ENCODE data around the gene CPXM2.
"Not testable (repeated sequence)": the region's sequence is repeated elsewhere in the genome, so short reads cannot be mapped to it uniquely, and the experiment has no call there.

Gene CPXM2

DNA sequence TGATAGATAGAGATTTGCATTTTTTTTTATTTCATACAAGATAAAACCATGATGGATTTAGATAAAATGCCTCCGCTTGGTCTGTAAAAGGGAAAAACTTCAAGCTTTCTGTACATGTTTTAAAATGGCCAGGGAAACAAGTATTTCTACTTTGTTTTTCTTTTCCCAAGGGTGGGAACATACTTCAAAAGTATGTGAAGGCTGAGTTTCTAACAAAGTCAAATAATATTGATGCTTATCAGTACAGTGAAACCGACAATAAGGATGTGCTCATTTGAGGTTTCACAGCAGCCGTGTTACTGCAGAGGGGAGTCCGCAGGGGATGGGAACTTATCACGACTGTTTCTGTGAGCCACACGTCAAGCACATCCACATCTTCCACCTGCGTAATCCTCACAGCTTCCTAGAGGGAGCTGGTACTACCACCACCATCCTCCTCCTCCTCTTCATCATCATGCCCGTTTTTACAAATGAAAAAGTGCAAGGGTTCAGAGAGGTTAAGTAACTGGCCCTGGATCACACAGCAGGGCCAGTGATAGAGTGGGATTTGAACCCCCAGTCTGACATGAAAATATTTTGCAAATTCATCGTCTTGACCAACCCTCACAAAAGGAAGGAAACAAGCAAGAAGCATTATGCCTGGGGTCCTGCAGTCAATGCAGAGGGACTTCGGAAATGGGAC is 131.1 kb downstream of the CPXM2 start:
- peak; percentile 6 for DNase-seq (ENCODE audit: low read depth, low spot score)
- H3K4me3 ChIP-seq (ENCODE audit: low read length): no peak overlapping the region

DNA sequence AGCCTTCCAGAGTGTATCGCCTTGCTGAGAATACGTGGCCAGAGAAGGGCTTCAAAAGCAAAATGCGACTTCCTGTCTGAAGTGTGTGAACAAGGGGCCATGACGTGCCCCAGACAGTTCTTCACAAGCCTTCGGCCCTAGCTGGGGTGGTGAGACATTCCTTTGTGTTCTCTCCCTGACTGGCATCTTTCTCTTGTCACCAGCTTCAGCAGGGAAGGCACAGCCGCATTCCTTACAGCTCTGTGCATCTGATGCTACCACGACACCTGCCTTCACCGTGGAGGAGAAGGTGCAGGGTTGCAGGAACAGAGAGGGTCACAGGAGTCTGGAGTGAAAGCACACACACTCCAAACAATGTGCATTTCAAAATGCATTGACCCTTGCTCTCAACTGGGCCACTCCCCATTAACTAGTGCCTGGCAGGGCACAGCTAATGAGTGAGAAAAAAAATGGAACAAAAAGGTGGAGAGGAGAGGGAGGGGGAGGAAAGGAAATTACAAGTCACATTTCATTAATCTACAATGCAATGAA is 132.0 kb downstream of the CPXM2 start:
- no peak overlapping the region for H3K4me3 ChIP-seq (ENCODE audit: low read length)
- no peak for DNase-seq (ENCODE audit: low read depth, low spot score)

DNA sequence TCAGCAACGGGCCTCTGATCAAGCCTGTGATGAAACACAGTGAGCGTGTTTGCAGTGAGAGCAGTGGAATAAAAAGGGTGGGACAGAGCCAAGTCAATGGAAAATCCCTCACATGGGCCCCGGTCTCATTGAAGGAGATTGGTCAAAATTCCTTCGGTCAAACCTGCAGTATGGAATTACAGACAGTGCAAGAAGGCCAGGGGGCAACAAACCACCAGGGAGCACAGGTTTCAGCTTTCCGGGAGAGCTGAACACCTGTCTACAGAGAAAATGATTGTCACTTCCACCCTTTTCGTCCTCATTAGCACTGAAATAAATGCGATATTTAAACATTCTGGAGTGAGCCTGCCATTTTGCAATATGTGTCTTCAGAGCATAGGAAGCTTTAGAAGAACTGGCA is 132.6 kb downstream of the CPXM2 start:
- no peak for DNase-seq (ENCODE audit: low read depth, low spot score)
- no peak overlapping the region for H3K4me3 ChIP-seq (ENCODE audit: low read length)

DNA sequence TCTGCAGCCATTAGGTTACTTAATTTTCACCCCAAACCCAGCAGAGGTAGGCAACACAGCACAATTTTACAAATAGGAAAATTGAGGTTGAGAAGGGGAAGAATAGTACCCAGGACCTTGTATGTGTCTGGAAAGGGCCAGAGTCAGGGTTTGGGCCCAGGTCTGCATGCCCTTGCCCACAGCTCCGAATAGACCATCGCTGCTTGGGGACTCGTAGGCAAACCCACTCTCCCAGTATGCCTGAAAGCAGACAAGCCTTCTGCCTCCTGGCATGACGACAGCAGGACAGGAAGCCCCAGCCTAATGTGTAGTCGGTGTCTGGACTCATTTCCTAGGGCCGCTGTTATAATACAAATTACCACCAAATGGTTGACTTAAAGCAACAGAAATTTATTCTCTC is 133.8 kb downstream of the CPXM2 start:
- no peak for DNase-seq (ENCODE audit: low read depth, low spot score)
- no peak overlapping the region for H3K4me3 ChIP-seq (ENCODE audit: low read length)

DNA sequence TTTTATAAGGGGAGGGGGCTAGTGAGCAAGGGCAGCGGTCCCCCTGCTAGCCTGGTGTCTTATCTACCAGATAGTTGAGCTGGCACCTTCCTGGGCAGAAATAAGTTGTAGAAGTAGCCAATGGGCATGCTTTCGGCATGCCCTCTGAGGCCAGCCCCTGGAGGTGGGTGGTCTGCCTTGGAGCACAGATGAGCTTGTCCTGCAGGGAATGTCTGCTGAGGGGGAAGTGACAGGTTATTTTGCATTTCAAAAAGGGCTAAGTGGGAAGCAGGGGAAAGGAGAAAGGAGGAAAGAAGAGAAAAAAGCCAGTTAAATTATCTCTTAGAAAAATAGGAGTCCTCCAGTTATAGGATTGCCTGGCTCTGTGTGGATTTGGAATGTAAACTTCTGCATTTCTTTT is 136.5 kb downstream of the CPXM2 start:
- DNase-seq (ENCODE audit: low read depth, low spot score): no peak
- H3K4me3 ChIP-seq (ENCODE audit: low read length): no peak overlapping the region

DNA sequence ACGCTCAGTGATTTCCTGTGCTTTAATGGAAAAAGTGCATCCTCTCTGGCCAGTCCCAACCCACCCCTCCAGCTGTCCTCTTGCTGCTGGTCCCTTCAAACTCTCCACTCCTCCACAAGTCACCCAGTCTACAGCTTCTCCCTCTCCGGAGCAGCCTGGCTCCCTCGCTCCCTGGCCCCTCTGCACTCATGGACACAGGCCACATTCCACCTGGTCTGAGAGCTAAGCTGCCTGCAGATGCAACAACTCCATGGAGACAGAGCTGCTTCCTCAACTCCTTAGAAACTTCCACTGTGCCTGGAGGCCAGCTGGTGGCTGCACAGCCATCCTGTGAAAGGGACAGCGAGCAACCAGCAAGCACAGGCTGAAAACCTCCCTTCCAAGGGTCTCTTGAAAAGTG is 137.5 kb downstream of the CPXM2 start:
- no peak overlapping the region for H3K4me3 ChIP-seq (ENCODE audit: low read length)
- DNase-seq (ENCODE audit: low read depth, low spot score): no peak

DNA sequence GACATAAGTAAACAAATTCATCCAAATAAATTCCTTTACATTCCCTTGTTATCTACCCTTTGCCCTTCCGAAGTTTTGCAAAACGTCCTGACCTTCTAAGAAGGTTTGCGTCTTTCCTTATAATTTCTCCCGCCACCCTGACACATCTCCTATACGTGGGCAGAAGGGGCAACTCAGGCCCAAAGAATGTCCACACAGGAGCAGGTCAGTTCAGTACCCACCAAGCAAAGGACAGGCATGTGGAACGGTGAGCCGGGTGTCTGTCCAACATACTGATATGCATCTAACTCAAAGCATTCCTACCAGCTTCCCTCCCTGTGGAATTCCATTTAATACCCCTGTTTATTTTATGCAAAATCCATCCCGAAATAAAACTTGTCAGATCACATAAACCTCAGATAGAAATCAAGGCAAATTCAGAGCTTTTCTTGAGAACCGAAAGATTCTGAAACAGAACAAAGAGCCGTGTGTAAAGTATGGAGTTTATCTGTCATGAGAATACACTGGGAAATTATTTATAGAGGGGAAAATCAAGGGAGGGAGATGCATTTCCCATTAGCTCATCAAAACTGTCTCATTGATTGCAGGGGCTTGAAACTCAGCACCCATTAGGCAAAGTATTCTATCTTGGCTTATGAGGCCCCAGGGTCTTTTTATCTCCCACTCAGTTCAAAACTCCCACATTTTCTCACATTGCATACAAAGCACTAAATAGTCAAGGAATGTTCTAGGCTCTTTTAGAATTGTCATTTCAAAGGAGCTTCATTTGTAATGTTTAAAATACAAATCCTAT is 140.1 kb downstream of the CPXM2 start:
- no peak for DNase-seq (ENCODE audit: low read depth, low spot score)
- H3K4me3 ChIP-seq (ENCODE audit: low read length): no peak overlapping the region

DNA sequence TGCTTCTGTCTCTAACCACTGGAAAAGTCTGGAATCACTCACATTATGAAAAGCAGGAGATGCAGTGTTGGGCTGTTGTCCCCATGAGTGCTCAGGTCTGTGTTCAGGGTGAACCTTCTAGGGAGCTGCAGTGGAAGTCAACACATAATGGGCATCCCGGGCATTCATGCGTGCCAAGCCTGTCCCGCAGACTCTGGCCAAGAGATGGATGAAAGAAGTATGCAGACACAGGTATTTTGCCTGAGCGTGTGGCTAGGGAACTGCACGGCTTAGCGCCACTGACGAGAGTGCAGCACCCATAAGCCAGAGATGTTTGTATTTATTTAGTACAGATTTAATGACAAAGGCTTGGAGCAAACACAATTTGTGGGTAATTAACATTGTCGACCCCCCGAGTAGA is 140.7 kb downstream of the CPXM2 start:
- H3K4me3 ChIP-seq (ENCODE audit: low read length): no peak overlapping the region
- no peak for DNase-seq (ENCODE audit: low read depth, low spot score)

DNA sequence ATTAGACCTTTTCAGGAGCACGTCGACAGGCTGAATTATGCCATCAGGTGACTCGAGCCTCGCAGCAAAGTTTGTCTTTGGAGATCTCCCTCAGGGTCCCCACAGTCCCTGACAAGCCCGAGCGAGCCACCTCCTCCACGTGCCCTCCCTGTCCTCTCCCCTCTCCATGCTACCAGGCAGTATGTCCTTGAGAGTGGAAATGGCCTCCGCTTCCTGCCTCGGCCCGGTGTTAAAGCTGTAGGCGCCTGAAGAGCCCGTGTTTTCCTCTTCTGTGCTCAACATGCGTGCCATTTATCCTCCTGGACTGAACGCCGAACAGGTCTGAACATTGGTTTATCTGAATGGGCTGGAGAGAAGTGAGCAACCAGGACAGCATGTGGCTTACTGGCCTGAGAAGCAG is 142.9 kb downstream of the CPXM2 start:
- H3K4me3 ChIP-seq (ENCODE audit: low read length): no peak overlapping the region
- no peak for DNase-seq (ENCODE audit: low read depth, low spot score)

DNA sequence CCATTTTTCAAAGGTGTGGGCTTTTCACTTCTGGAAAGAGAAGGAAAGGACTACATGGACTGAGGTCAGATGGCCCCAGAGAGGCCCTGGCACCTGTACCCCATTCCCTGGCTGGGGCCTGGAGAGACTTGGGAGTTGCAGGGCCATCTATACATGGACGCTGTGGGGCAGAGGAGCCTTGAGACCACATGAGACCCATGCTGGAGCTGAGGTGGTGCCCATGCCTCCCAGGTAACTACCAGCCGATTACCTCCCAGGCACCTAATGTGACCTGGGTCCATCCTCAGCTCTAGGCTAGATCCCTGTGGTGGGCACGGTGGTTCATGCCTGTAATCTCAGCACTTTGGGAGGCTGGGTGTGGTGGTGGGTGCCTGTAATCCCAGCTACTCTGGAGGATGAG is 144.2 kb downstream of the CPXM2 start:
- DNase-seq (ENCODE audit: low read depth, low spot score): no peak

DNA sequence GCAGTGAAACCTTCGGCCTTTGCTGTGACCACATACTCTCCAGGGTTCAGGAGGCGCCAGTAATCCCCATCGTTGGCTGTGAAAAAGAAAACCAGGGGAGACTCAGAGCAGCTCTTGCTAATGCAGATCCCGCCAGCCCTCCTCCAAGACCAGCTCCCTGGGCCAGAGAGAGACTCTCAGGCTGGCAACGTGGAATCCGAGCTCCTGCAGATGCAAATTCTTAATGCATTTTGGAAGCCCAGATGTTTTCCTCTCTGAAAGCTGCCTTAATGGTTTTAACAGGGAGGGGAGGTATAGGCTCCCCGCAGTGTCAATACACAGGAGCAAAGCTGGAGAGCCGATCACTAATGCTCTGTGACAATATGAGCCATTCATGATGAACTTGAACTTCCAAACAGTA is 144.7 kb downstream of the CPXM2 start:
- no peak for DNase-seq (ENCODE audit: low read depth, low spot score)
- no peak overlapping the region for H3K4me3 ChIP-seq (ENCODE audit: low read length)

More for the DNA sequence above, 144.2 kb downstream of the CPXM2 start:
- H3K4me3 ChIP-seq (ENCODE audit: low read length): no peak overlapping the region

DNA sequence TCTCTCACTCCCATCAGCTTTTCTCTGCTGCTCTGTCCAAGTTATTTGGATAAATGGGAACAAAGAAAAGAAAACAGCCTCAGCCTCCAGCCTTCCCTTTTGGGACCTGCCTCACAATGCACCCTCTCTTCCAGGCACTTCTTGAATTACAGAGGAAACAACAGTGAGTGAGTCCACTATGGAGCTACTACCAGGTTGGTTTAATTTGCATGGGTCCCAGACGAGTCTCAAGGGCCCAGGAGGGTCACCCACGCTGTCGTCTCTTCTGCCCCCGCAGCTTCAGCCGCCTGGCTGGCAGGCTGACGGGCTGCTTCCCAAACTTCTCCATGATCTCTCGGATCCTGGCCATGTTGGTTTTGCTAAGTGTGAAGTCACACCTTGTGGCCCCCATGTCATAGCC is 145.1 kb downstream of the CPXM2 start:
- no peak overlapping the region for H3K4me3 ChIP-seq (ENCODE audit: low read length)
- DNase-seq (ENCODE audit: low read depth, low spot score): no peak

DNA sequence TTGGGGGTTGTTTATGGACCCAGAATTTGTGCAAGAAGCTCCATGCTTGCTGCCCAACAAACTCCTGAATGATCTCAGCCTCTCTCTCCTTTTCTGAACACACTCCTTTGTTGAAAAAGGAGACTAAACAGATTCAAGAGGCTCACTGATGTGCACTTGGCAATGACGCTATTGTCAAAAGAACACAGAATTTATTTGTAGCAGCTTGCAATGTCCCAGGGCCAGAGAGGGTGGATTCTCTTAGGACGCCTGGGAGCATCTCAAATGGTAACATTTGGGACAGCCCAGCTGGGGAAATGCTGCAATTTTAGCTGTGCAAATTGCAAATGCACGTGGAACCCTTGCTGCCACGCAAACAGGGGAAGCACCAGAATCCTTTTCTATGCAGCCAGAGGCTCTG is 145.5 kb downstream of the CPXM2 start:
- no peak overlapping the region for H3K4me3 ChIP-seq (ENCODE audit: low read length)
- no peak for DNase-seq (ENCODE audit: low read depth, low spot score)

DNA sequence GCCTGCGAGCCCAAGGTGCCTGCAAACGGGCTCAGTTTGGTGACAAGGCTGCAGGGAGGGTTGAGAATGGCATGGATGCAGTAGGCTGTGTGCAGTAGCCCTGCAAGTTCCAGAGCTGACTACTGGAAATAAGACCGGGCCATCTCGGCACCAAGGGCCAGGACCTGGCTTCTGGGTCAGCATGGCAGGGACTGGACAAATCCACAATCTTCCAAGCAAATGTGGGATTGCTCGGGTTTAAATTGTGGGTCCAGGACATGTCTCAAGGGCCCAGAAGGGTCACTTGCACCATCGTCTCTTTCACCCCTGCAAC is 147.4 kb downstream of the CPXM2 start:
- no peak overlapping the region for H3K4me3 ChIP-seq (ENCODE audit: low read length)
- DNase-seq (ENCODE audit: low read depth, low spot score): no peak

DNA sequence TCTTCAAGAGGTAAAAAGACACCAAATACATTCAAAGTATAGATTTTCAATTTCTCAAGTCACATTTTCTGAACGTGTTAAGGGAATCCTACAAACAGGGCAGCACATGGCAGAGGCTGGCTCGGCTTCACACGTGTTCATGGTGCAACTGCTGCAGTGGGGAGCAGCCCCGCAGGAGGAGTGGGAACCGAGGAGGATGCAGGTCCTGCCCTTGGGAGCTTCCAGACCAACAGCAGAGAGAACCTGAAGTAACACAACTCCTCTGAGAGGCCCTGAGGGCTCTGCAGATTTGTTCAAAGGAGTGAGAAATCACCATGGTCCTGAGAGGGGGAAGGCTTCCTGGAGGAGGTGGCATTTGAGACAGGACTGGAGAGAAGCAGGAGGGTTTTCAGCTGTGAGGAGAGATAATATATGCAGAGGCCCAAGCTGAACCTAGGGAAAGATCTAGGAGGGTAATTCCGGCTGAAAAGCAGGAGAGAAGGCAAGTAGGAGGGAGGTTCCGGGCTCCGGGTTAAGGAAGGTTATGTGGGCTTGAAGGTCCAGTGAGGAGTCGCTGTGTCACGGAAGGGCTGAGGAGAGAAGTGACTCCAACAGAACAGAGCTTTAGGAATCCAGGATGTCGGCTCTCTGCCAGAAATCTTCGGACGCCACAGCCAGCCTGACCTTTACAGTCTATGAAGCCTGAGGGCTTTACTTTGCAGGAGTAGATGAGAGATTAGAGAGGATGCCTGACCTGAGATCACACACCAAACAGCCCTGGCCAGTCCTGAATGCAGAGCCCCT is 148.0 kb downstream of the CPXM2 start:
- H3K4me3 ChIP-seq (ENCODE audit: low read length): no peak overlapping the region
- no peak for DNase-seq (ENCODE audit: low read depth, low spot score)

DNA sequence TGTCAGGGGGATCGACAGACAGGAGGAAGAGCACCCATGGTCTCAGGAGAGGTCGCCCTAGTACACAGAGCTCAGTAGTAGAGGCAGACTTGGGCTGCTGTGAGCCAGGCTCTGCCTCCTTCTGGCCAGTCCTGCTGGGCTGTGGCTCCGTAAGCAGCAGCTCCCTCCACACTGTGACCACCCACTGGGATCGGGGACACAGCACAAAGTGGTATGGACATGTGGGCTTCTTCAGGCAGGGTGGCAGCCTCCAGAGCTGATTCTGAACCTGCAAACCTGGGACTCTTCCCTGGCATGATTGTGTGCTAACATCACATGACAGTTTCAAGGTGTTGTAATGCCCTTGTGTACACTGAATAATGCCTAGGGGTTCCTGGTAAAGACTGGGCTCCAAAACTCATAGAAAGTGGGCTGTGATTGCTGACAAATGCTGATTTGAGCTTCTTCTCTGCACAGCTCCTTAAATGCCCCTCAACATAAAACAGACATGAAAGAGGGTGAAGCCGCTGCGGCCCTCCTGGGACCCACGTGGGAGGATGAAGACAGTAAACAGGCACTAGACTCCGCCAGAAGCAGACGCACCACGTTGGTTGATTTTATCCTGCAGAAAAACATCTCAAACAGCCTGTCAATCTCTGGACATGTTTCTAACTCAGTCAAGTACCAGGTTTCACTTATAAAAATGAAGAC is 148.7 kb downstream of the CPXM2 start:
- no peak overlapping the region for H3K4me3 ChIP-seq (ENCODE audit: low read length)
- no peak for DNase-seq (ENCODE audit: low read depth, low spot score)

DNA sequence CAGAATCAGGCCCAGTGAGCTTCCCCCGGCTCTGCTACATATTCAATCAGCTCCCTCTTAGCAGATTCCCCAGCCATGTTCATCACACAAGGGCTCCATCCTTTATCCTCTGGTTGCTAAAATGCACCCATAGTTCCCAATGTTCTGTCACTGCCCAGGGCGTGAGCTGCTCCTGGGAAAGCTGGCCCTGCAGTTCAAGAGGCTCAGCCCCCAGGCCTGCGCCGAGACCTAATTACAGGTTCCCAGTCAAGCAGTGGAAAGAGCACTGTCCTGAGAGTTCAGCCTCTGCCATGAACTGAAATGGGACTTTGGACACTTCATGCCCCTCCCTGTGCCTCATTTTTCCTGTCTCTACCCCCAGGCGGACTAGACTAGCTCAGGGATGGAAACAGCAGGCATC is 149.9 kb downstream of the CPXM2 start:
- DNase-seq (ENCODE audit: low read depth, low spot score): no peak
- H3K4me3 ChIP-seq (ENCODE audit: low read length): no peak overlapping the region

DNA sequence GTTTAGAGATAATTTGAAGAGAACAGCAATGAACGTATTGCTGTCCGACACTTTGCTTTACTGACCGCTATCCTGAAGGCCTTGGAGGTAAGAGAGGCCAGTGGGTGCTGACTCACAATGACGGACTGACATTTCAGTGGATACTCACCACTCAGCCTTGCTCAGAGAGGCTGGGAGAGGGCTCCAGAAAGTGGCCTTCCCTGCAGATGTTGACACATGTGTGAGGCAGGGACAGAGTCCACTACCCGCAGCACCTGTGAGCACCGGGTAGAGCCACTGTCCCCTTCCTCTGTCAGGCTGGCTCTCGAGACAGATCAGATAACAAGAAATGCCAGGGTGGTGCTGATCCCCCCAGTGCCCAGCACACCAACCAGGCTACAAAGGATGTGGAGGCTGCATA is 150.5 kb downstream of the CPXM2 start:
- DNase-seq (ENCODE audit: low read depth, low spot score): no peak
- H3K4me3 ChIP-seq (ENCODE audit: low read length): no peak overlapping the region

DNA sequence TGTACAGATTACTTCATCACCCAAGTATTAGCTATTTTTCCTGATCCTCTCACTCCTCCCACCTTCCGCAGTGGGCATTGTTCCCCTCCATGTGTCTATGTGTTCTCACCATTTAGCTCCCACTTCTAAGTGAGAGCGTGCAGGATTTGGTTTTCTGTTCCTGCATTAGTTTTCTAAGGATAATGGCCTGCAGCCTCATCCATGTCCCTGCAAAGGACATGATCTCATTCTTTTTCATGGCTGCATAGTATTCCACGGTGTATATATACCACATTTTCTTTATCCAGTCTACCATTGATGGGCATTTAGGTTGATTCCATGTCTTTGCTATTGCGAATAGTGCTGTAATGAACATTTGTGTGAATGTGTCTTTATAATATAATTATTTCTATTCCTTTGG is 154.7 kb downstream of the CPXM2 start:
- DNase-seq (ENCODE audit: low read depth, low spot score); H3K4me3 ChIP-seq (ENCODE audit: low read length): not testable (repeated sequence)

DNA sequence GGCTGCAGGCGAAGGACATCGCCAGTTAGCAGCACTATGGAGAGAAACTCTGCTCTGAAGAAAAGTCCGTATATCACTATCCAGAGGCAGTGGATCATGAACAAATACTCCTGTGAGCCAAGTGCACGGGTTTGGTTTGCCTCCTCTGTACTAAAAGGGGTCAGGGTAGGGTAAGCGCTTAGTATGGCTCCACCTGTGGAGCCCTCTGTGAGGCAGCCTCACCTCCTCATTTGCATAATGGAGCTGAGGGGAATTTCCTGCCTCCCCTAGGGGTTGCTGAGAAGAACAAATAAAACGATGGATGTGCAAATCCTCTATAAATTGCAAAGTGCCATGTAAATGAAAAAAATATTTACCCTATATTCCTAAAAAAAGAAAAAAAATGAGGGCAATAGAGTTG is 162.1 kb downstream of the CPXM2 start:
- DNase-seq (ENCODE audit: low read depth, low spot score): no peak
- H3K4me3 ChIP-seq (ENCODE audit: low read length): no peak overlapping the region
